Activated naive CD4-positive, alpha-beta T cell (primary cell): ENCODE measurements around the gene SSUH2.
"Not testable (repeated sequence)": the region's sequence is repeated elsewhere in the genome, so short reads cannot be mapped to it uniquely, and the experiment has no call there.

Experiments used
- DNase-seq, 4 experiments: peaks; one replicate each; lab custom pipeline; 2025; lab: John Stamatoyannopoulos, UW

SSUH2 gene

GRCh38 chr3:8658306-8659212, 14.0 kb upstream of the SSUH2 start:
- DNase-seq = no peak

- DNase-seq = no peak
Observed at GRCh38 chr3:8657804-8658305, 13.3 kb upstream of the SSUH2 start.

- no peak for DNase-seq
Observed at GRCh38 chr3:8656240-8656639, 11.6 kb upstream of the SSUH2 start.

- no peak for DNase-seq
Observed at GRCh38 chr3:8655387-8655835, 10.8 kb upstream of the SSUH2 start.

- not testable (repeated sequence) for DNase-seq
Observed at GRCh38 chr3:8654572-8655329, 10.2 kb upstream of the SSUH2 start.

GRCh38 chr3:8653800-8654408, 9.3 kb upstream of the SSUH2 start:
- DNase-seq = no peak

GRCh38 chr3:8652324-8652987, 7.9 kb upstream of the SSUH2 start:
- DNase-seq = no peak

GRCh38 chr3:8651418-8652323, 7.1 kb upstream of the SSUH2 start:
- no peak for DNase-seq

GRCh38 chr3:8650583-8651416, 6.2 kb upstream of the SSUH2 start:
- no peak for DNase-seq

- DNase-seq = no peak
Observed at GRCh38 chr3:8649757-8650156, 5.2 kb upstream of the SSUH2 start.

GRCh38 chr3:8648909-8649741, 4.5 kb upstream of the SSUH2 start:
- DNase-seq = no peak

GRCh38 chr3:8647137-8647985, 2.8 kb upstream of the SSUH2 start:
- DNase-seq = no peak

- no peak for DNase-seq
Observed at GRCh38 chr3:8646313-8646938, 1.8 kb upstream of the SSUH2 start.

GRCh38 chr3:8645712-8646111, 1.1 kb upstream of the SSUH2 start:
- DNase-seq = no peak

GRCh38 chr3:8643693-8644365, 769 bp downstream of the SSUH2 start:
- DNase-seq = no peak

GRCh38 chr3:8642001-8642400, 2.6 kb downstream of the SSUH2 start:
- DNase-seq = no peak

GRCh38 chr3:8641472-8641871, 3.1 kb downstream of the SSUH2 start:
- no peak for DNase-seq
